ENCODE results near the gene ZBTB43.
A peak's percentile ranks its signal among the peaks of the same experiment; 100 is the strongest.
"Not testable (repeated sequence)": the region's sequence is repeated elsewhere in the genome, so short reads cannot be mapped to it uniquely, and the experiment has no call there.

ZBTB43 gene

DNA sequence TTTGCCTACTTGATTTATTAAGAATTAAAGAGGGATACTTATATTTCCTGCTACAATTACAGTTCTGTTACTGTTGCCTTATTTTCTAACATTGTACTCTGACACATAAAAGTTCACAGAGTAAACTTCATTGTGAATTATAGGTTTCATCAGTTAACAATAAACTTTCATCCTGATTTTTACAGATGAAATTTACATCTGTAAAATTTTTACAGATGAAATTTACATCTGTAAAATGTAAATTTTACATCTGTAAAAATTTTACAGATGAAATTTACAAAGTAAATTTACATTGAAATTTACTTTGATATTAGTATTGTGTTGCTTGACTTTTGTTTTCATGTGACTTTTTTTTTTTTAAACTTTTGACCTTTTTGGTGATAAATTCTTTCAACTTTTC lies 9.3 kb downstream of the ZBTB43 start:
- H3K4me3 ChIP-seq = peak overlapping the region; percentile 44
- H3K27ac ChIP-seq = peak overlapping the region; percentile 80
- no peak for DNase-seq (ENCODE audit: low read depth, low spot score)
- H3K9me3 ChIP-seq (ENCODE audit: low read depth, low read length) = peaks cover 22% of the 10 kb centered on the region
- peaks cover 59% of the 10 kb centered on the region for H3K36me3 ChIP-seq (ENCODE audit: insufficient read depth, low read length)
- H3K9ac ChIP-seq (ENCODE audit: insufficient read length) = no peak overlapping the region
- TF ChIP-seq POLR2AphosphoS5 (IDR thresholded peaks at IDR 0.05; ENCODE audit: borderline replicate concordance, low read depth, low read length) (no peak; the same call in 1 of the 2 replicates), EZH2 (IDR thresholded peaks at IDR 0.05) (no peak), FOXP2 (optimal IDR thresholded peaks at IDR 0.05; ENCODE audit: control extremely low read depth, extremely low read length, insufficient read depth) (no peak)

DNA sequence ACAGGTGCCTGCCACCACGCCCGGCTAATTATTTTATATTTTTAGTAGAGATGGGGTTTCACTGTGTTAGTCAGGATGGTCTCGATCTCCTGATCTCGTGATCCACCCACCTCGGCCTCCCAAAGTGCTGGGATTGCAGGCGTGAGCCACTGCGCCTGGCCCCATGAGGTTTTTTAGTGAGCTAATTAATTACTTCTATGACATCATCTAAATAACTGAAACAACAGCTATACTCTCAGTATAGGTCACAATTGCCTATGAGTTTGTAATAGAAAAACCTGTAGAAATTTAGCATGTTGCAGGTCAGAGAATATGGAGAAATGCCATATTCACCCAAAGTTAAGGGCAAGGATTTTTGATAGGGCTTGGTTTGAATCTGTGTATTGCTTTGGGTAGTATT lies 12.8 kb downstream of the ZBTB43 start:
- Histone ChIP-seq H3K9me3 (ENCODE audit: low read depth, low read length) (peaks cover 22% of the 10 kb centered on the region), H3K36me3 (ENCODE audit: insufficient read depth, low read length) (peaks cover 57% of the 10 kb centered on the region)
- not testable (repeated sequence) for H3K4me3 ChIP-seq; DNase-seq (ENCODE audit: low read depth, low spot score); H3K27ac ChIP-seq; H3K9ac ChIP-seq (ENCODE audit: insufficient read length)

DNA sequence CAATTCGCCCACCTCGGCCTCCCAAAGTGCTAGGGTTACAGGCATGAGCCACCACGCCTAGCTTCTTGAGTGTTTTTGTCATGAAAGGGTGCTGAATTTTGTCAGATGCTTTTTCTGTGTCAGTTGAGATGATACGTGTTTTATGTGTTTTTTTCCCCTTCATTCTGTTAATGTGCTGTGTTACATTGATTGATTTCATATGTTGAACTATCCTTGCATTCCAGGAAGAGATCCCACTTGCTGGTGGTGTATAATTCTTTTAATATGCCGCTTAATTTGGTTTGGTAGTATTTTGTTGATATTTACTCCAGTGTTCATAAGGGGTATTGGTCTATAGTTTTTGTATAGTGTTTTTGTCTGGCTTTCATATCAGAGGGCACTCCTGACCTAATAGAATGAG lies 13.6 kb downstream of the ZBTB43 start:
- TF ChIP-seq EZH2 (IDR thresholded peaks at IDR 0.05) (no peak), FOXP2 (optimal IDR thresholded peaks at IDR 0.05; ENCODE audit: control extremely low read depth, extremely low read length, insufficient read depth) (no peak), POLR2AphosphoS5 (IDR thresholded peaks at IDR 0.05; ENCODE audit: borderline replicate concordance, low read depth, low read length) (no peak)
- Histone ChIP-seq H3K4me3 (no peak overlapping the region), H3K9me3 (ENCODE audit: low read depth, low read length) (peaks cover 22% of the 10 kb centered on the region), H3K9ac (ENCODE audit: insufficient read length) (no peak overlapping the region), H3K27ac (no peak overlapping the region), H3K36me3 (ENCODE audit: insufficient read depth, low read length) (peaks cover 50% of the 10 kb centered on the region)
- DNase-seq (ENCODE audit: low read depth, low spot score) = no peak

DNA sequence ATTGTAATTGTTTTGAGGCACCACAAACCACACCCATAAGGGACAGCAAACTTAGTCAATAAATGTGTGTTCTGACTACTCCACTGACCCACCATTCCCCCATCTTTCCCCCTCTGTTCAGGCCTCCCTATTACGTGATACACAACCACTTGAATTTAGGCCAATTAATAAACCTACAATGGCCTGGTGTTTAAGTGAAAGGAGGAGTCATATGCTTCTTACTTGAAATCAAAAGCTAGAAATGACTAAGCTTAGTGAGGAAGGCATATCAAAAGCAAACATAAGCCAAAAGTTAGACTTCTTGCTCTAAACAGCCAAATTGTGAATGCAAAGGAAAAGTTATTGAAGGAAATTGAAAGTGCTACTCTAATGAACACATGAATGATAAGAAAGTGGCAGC lies 14.6 kb downstream of the ZBTB43 start:
- TF ChIP-seq FOXP2 (optimal IDR thresholded peaks at IDR 0.05; ENCODE audit: control extremely low read depth, extremely low read length, insufficient read depth) (no peak), EZH2 (IDR thresholded peaks at IDR 0.05) (no peak), POLR2AphosphoS5 (IDR thresholded peaks at IDR 0.05; ENCODE audit: borderline replicate concordance, low read depth, low read length) (no peak)
- no peak overlapping the region for H3K4me3 ChIP-seq
- peaks cover 49% of the 10 kb centered on the region for H3K36me3 ChIP-seq (ENCODE audit: insufficient read depth, low read length)
- no peak for DNase-seq (ENCODE audit: low read depth, low spot score)
- H3K9me3 ChIP-seq (ENCODE audit: low read depth, low read length) = peaks cover 22% of the 10 kb centered on the region
- no peak overlapping the region for H3K27ac ChIP-seq
- no peak overlapping the region for H3K9ac ChIP-seq (ENCODE audit: insufficient read length)

DNA sequence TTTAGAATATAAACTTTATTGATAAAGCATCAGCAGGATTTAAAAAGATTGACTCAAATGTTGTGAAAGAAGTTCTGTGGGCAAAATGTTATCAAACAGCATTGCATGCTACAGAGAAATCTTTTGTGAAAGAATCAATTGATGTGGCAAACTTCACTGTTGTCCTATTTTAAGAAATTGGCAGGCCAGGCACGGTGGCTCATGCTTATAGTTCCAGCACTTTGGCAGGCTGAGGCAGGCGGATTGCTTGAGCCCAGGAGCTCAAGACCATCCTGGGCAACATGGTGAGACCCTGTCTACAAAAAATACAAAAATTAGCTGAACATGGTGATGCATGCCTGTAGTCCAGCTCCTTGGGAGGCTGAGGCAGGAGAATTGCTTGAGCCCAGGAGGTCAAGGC lies 17.4 kb downstream of the ZBTB43 start:
- no peak overlapping the region for H3K27ac ChIP-seq

DNA sequence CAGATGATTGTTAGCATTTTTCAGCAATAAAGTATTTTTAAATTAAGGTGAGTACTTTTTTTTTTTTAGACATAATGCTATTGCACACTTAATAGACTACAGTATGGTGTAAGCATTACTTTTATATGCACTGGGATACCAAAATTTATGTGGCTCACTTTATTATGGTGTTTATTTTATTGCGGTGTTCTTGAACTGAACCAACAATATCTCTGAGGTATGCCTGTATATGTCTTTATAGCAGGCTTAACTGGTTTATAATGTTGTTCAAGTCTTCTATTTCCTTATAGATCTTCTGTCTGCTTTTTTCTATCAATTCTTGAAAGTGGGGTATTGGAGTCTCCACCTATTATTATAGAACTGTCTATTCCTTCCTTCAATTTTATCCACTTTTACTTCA lies 18.0 kb downstream of the ZBTB43 start:
- no peak overlapping the region for H3K9ac ChIP-seq (ENCODE audit: insufficient read length)
- no peak overlapping the region; the same call in 1 of the 2 replicates for H3K27ac ChIP-seq
- no peak for TF ChIP-seq EZH2 (IDR thresholded peaks at IDR 0.05)
- TF ChIP-seq FOXP2 (optimal IDR thresholded peaks at IDR 0.05; ENCODE audit: control extremely low read depth, extremely low read length, insufficient read depth) = no peak
- TF ChIP-seq POLR2AphosphoS5 (IDR thresholded peaks at IDR 0.05; ENCODE audit: borderline replicate concordance, low read depth, low read length) = no peak

More for the DNA sequence above, 17.4 kb downstream of the ZBTB43 start:
- DNase-seq (ENCODE audit: low read depth, low spot score) = no peak
- Histone ChIP-seq H3K9me3 (ENCODE audit: low read depth, low read length) (0 out of 2 replicates have a peak, but pooled peaks cover 6% of the 10 kb centered on the region), H3K4me3 (no peak overlapping the region), H3K36me3 (ENCODE audit: insufficient read depth, low read length) (peaks cover 28% of the 10 kb centered on the region), H3K9ac (ENCODE audit: insufficient read length) (no peak overlapping the region)
- TF ChIP-seq EZH2 (IDR thresholded peaks at IDR 0.05) (no peak), POLR2AphosphoS5 (IDR thresholded peaks at IDR 0.05; ENCODE audit: borderline replicate concordance, low read depth, low read length) (no peak), FOXP2 (optimal IDR thresholded peaks at IDR 0.05; ENCODE audit: control extremely low read depth, extremely low read length, insufficient read depth) (no peak)

DNA sequence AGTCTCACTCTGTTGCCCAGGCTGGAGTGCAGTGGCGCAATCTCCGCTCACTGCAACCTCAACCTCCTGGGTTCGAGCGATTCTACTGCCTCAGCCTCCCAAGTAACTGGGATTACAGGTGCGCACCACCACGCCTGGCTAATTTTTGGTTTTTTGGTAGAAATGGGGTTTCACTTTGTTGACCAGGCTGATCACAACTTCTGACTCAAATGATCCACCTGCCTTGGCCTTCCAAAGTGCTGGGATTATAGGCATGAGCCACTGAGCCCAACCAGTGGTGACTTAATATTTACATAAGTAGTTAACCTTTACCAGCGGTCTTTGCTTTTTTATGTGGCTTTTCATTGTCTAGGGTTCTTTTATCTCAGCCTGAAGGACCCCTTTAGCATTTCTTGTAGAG lies 19.2 kb downstream of the ZBTB43 start:
- not testable (repeated sequence) for H3K4me3 ChIP-seq; H3K9me3 ChIP-seq (ENCODE audit: low read depth, low read length); DNase-seq (ENCODE audit: low read depth, low spot score); H3K9ac ChIP-seq (ENCODE audit: insufficient read length); H3K27ac ChIP-seq
- peaks cover 15% of the 10 kb centered on the region; the same call in 1 of the 2 replicates for H3K36me3 ChIP-seq (ENCODE audit: insufficient read depth, low read length)

More for the DNA sequence above, 18.0 kb downstream of the ZBTB43 start:
- Histone ChIP-seq H3K4me3 (no peak overlapping the region), H3K36me3 (ENCODE audit: insufficient read depth, low read length) (peaks cover 25% of the 10 kb centered on the region), H3K9me3 (ENCODE audit: low read depth, low read length) (0 out of 2 replicates have a peak, but pooled peaks cover 6% of the 10 kb centered on the region)
- no peak for DNase-seq (ENCODE audit: low read depth, low spot score)

DNA sequence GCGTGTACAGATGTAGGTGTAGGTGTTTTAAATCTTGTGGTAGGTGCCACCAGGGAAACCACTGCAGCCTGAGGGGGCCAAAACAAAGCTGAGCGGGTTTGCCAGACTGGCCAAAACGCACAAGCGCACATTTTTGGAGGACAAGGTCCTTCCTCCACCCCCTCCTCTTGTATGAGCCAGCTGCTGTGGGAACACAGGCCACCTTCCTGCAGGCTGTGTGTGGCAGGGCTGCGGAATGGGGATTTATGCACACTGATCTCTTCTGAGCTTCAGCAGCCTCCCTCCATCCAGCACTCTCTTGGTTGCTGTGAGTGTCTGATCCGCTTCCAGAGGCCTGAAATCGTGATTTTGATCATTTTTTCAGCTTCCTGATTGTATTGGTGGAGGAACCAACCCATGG lies 22.4 kb downstream of the ZBTB43 start:
- TF ChIP-seq POLR2AphosphoS5 (IDR thresholded peaks at IDR 0.05; ENCODE audit: borderline replicate concordance, low read depth, low read length) (no peak), EZH2 (IDR thresholded peaks at IDR 0.05) (no peak), FOXP2 (optimal IDR thresholded peaks at IDR 0.05; ENCODE audit: control extremely low read depth, extremely low read length, insufficient read depth) (no peak)
- no peak overlapping the region for H3K9ac ChIP-seq (ENCODE audit: insufficient read length)
- DNase-seq (ENCODE audit: low read depth, low spot score) = no peak
- no peak overlapping the region for H3K4me3 ChIP-seq
- peaks cover 2% of the 10 kb centered on the region; the same call in 1 of the 2 replicates for H3K36me3 ChIP-seq (ENCODE audit: insufficient read depth, low read length)
- no peaks in the 10 kb centered on the region for H3K9me3 ChIP-seq (ENCODE audit: low read depth, low read length)
- no peak overlapping the region for H3K27ac ChIP-seq

DNA sequence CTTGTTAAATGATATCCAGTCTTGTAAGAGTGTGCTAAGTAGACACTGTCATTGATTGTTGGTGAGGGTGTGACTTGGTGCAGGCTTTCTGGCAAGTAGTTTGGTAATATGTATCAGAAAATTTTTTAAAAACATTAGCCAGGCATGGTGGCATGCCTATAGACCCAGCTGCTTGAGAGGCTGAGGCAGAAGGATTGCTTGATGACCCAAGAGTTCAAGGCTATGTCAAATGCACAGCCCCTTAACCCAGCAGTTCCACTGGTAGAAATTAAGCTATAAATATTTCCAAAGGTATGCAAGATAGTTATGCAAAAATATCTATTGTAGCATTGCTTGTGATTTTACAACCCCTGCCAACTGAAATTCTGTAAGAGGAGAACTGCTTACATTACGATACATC lies 24.2 kb downstream of the ZBTB43 start:
- Histone ChIP-seq H3K36me3 (ENCODE audit: insufficient read depth, low read length) (peaks cover 20% of the 10 kb centered on the region), H3K4me3 (peak overlapping the region; percentile 15; the same call in 1 of the 2 replicates), H3K27ac (peak overlapping the region; percentile 62), H3K9me3 (ENCODE audit: low read depth, low read length) (no peaks in the 10 kb centered on the region), H3K9ac (ENCODE audit: insufficient read length) (no peak overlapping the region)
- TF ChIP-seq POLR2AphosphoS5 (IDR thresholded peaks at IDR 0.05; ENCODE audit: borderline replicate concordance, low read depth, low read length) = no peak
- TF ChIP-seq FOXP2 (optimal IDR thresholded peaks at IDR 0.05; ENCODE audit: control extremely low read depth, extremely low read length, insufficient read depth) = no peak
- no peak for DNase-seq (ENCODE audit: low read depth, low spot score)
